ENCODE results near the gene C9orf43. TPM values are rescaled to one million over a fixed set of nuclear protein-coding genes. Genes with fewer than 3 reads are reported as not detected.
"Not testable (repeated sequence)": the region's sequence is repeated elsewhere in the genome, so short reads cannot be mapped to it uniquely, and the experiment has no call there.

C9orf43 gene
- total and polyA plus RNA-seq, 4 donors: 0.27 to 1.2 (median 0.51) TPM

DNA sequence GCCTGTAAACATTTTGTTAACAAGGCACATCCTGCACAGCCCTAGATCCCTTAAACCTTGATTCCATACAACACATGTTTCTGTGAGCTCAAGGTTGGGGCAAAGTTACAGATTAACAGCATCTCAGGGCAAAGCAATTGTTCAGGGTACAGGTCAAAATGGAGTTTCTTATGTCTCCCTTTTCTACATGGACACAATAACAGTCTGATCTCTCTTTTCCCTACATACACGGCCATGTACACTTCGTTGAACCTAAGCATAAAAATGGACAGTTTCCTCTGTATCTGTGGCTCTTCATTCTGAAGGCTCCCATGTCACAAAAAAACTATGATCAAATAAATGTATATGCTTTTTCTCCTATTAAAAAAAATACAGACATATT is 30.7 kb upstream of the C9orf43 start:
- H3K36me3 ChIP-seq (ENCODE audit: control insufficient read depth in 4 of 4, insufficient read depth in 4 of 4, low read length in 4 of 4); H3K9ac ChIP-seq (ENCODE audit: insufficient read depth in 1 of 2, low read length in 2 of 2); ATAC-seq (ENCODE audit: insufficient read depth, low FRiP score); H3K4me1 ChIP-seq (ENCODE audit: control insufficient read depth in 5 of 5, insufficient read depth in 5 of 5, low read length in 5 of 5); H3K9me3 ChIP-seq (ENCODE audit: control insufficient read depth in 4 of 4, insufficient read depth in 3 of 4, low read length in 3 of 4); H3K27ac ChIP-seq (ENCODE audit: low read depth in 1 of 2, low read length in 1 of 2); H3K27me3 ChIP-seq (ENCODE audit: control insufficient read depth in 3 of 3, insufficient read depth in 3 of 3, low read length in 2 of 3); H3K4me3 ChIP-seq; DNase-seq: not testable (repeated sequence)
- WGBS, 2 donors: 90 to 93% methylated on average over 2 of the region's 2 CpGs

DNA sequence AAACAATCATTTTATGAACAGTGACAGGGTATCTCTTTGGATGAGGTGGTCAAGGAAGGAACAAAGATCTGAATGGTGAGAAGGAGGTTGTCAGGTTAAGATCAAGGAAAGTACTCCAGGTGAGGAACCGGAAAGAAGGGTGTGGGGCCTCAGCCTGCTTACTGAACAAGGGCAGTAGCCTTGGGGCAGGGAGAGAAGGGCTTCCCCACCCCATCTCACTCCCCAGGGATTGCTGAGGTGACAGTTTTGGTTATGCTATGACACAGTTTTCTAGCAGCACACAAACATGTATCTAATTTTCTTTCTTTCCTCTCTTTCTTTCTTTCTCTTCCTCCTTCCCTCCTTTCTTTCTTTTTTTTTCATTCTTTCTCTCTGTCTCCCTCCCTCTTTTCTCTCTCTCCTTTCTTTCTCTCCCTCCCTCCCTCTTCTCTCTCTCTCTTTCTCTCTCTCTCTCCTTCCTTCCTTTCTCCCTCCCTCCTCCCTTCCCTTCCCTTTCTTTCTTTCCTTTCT is 29.6 kb upstream of the C9orf43 start:
- TF ChIP-seq, protein P1, sequence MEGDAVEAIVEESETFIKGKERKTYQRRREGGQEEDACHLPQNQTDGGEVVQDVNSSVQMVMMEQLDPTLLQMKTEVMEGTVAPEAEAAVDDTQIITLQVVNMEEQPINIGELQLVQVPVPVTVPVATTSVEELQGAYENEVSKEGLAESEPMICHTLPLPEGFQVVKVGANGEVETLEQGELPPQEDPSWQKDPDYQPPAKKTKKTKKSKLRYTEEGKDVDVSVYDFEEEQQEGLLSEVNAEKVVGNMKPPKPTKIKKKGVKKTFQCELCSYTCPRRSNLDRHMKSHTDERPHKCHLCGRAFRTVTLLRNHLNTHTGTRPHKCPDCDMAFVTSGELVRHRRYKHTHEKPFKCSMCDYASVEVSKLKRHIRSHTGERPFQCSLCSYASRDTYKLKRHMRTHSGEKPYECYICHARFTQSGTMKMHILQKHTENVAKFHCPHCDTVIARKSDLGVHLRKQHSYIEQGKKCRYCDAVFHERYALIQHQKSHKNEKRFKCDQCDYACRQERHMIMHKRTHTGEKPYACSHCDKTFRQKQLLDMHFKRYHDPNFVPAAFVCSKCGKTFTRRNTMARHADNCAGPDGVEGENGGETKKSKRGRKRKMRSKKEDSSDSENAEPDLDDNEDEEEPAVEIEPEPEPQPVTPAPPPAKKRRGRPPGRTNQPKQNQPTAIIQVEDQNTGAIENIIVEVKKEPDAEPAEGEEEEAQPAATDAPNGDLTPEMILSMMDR (IDR thresholded peaks at IDR 0.05; ENCODE audit: control extremely low read depth, extremely low read depth): no peak
- H3K9ac ChIP-seq (ENCODE audit: insufficient read depth in 1 of 2, low read length in 2 of 2): no peak overlapping the region
- H3K27me3 ChIP-seq (ENCODE audit: control insufficient read depth in 3 of 3, insufficient read depth in 3 of 3, low read length in 2 of 3): no peaks in the 10 kb centered on the region
- H3K4me1 ChIP-seq (ENCODE audit: control insufficient read depth in 5 of 5, insufficient read depth in 5 of 5, low read length in 5 of 5): peaks cover 0 to 4% (median 0%) of the 10 kb centered on the region in 5 donors
- ATAC-seq (ENCODE audit: insufficient read depth, low FRiP score): no peak
- WGBS, 2 donors: 43 to 53% methylated on average over 1 of the region's 1 CpG
- H3K36me3 ChIP-seq (ENCODE audit: control insufficient read depth in 4 of 4, insufficient read depth in 4 of 4, low read length in 4 of 4): no peaks in the 10 kb centered on the region
- DNase-seq: no peak
- H3K9me3 ChIP-seq (ENCODE audit: control insufficient read depth in 4 of 4, insufficient read depth in 3 of 4, low read length in 3 of 4): no peaks in the 10 kb centered on the region
- no peak overlapping the region for H3K4me3 ChIP-seq
- no peak overlapping the region for H3K27ac ChIP-seq (ENCODE audit: low read depth in 1 of 2, low read length in 1 of 2)

DNA sequence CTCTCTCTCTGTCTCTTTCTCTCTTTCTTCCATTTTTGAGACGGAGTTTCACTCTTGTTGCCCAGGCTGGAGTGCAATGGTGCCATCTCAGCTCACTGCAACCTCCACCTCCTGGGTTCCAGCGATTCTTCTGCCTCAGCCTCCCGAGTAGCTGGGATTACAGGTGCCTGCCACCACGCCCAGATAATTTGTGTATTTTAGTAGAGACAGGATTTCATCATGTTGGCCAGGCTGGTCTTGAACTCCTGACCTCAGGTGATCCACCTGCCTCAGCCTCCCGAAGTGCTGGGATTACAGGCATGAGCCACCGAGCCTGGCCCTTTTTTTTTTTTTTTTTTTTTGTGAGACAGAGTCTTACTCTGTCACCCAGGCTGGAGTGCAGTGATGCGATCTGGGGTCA is 29.1 kb upstream of the C9orf43 start:
- WGBS, 2 donors: 81 to 88% methylated on average over 6 to 7 of the region's 7 CpGs
- not testable (repeated sequence) for H3K4me1 ChIP-seq (ENCODE audit: control insufficient read depth in 5 of 5, insufficient read depth in 5 of 5, low read length in 5 of 5); H3K9me3 ChIP-seq (ENCODE audit: control insufficient read depth in 4 of 4, insufficient read depth in 3 of 4, low read length in 3 of 4); H3K27ac ChIP-seq (ENCODE audit: low read depth in 1 of 2, low read length in 1 of 2); DNase-seq; ATAC-seq (ENCODE audit: insufficient read depth, low FRiP score); H3K36me3 ChIP-seq (ENCODE audit: control insufficient read depth in 4 of 4, insufficient read depth in 4 of 4, low read length in 4 of 4); H3K9ac ChIP-seq (ENCODE audit: insufficient read depth in 1 of 2, low read length in 2 of 2); H3K4me3 ChIP-seq; H3K27me3 ChIP-seq (ENCODE audit: control insufficient read depth in 3 of 3, insufficient read depth in 3 of 3, low read length in 2 of 3)

DNA sequence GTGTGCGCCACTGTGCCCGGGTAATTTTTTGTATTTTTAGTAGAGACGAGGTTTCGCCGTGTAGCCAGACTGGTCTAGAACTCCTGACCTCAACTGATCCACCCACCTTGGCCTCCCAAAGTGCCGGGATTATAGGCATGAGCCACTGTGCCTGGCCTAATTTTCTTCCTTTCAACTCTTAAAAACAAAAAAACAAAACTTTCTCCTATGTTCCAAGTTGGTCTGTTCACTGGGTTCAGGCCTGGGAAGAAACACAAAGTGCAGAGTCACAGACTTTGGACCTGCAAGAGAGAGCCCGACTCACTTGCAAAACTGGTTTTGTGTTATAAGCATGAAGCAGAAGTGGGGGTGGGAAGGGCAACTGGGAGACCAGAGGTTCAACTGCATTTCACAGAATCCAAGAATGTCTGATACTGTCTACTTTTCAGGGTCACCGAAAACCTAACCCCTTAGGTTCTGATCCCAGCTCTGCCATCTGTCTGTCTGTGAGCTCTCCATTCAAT is 28.6 kb upstream of the C9orf43 start:
- Histone ChIP-seq H3K27ac (ENCODE audit: low read depth in 1 of 2, low read length in 1 of 2) (no peak overlapping the region), H3K9ac (ENCODE audit: insufficient read depth in 1 of 2, low read length in 2 of 2) (no peak overlapping the region), H3K4me1 (ENCODE audit: control insufficient read depth in 5 of 5, insufficient read depth in 5 of 5, low read length in 5 of 5) (peaks cover 0 to 3% (median 0%) of the 10 kb centered on the region in 5 donors)

More for the DNA sequence above, 28.6 kb upstream of the C9orf43 start:
- TF ChIP-seq, protein P1 (IDR thresholded peaks at IDR 0.05; ENCODE audit: control extremely low read depth, extremely low read depth): no peak
- Histone ChIP-seq H3K27me3 (ENCODE audit: control insufficient read depth in 3 of 3, insufficient read depth in 3 of 3, low read length in 2 of 3) (no peaks in the 10 kb centered on the region), H3K36me3 (ENCODE audit: control insufficient read depth in 4 of 4, insufficient read depth in 4 of 4, low read length in 4 of 4) (peaks cover 0 to under 1% (median 0%) of the 10 kb centered on the region in 4 donors), H3K9me3 (ENCODE audit: control insufficient read depth in 4 of 4, insufficient read depth in 3 of 4, low read length in 3 of 4) (no peaks in the 10 kb centered on the region), H3K4me3 (no peak overlapping the region)
- no peak for ATAC-seq (ENCODE audit: insufficient read depth, low FRiP score)
- WGBS, 2 donors: 71 to 83% methylated on average over 8 of the region's 8 CpGs
- DNase-seq: peak; percentile 52 to 83 (median 55)
